ENCODE results near the gene ZCCHC17. TPM values are rescaled to one million over a fixed set of nuclear protein-coding genes. Genes with fewer than 3 reads are reported as not detected.
A peak's percentile ranks its signal among the peaks of the same experiment; 100 is the strongest.

Gene ZCCHC17
- total RNA-seq, 1 donor from 2014 or later, result 51.4 TPM

GRCh38 chr1:31302709-31303441 is 6.0 kb downstream of the ZCCHC17 start:
- no peak for DNase-seq (ENCODE audit: low read depth, low spot score)

GRCh38 chr1:31306278-31306677 is 9.4 kb downstream of the ZCCHC17 start:
- DNase-seq (ENCODE audit: low read depth, low spot score), result peak; percentile 56

GRCh38 chr1:31308036-31308435 is 11.2 kb downstream of the ZCCHC17 start:
- DNase-seq (ENCODE audit: low read depth, low spot score), result no peak

GRCh38 chr1:31310198-31310597 is 13.4 kb downstream of the ZCCHC17 start:
- no peak for DNase-seq (ENCODE audit: low read depth, low spot score)

GRCh38 chr1:31315902-31316301 is 19.1 kb downstream of the ZCCHC17 start:
- no peak for DNase-seq (ENCODE audit: low read depth, low spot score)

GRCh38 chr1:31318146-31318545 is 21.3 kb downstream of the ZCCHC17 start:
- no peak for DNase-seq (ENCODE audit: low read depth, low spot score)

GRCh38 chr1:31324093-31324492 is 27.3 kb downstream of the ZCCHC17 start:
- no peak for DNase-seq (ENCODE audit: low read depth, low spot score)

- no peak for DNase-seq (ENCODE audit: low read depth, low spot score)
These were observed 28.2 kb downstream of the ZCCHC17 start for GRCh38 chr1:31324992-31325391.

- DNase-seq (ENCODE audit: low read depth, low spot score), result no peak
These were observed 29.6 kb downstream of the ZCCHC17 start for GRCh38 chr1:31326461-31326860.

- no peak for DNase-seq (ENCODE audit: low read depth, low spot score)
These were observed 30.5 kb downstream of the ZCCHC17 start for GRCh38 chr1:31327381-31327780.

GRCh38 chr1:31335007-31335406 is 38.2 kb downstream of the ZCCHC17 start:
- DNase-seq (ENCODE audit: low read depth, low spot score), result no peak

- DNase-seq (ENCODE audit: low read depth, low spot score), result no peak
These were observed 40.0 kb downstream of the ZCCHC17 start for GRCh38 chr1:31336687-31337467.

- no peak for DNase-seq (ENCODE audit: low read depth, low spot score)
These were observed 47.7 kb downstream of the ZCCHC17 start for GRCh38 chr1:31344503-31344902.

- no peak for DNase-seq (ENCODE audit: low read depth, low spot score)
These were observed 48.8 kb downstream of the ZCCHC17 start for GRCh38 chr1:31345635-31346034.

- DNase-seq (ENCODE audit: low read depth, low spot score), result no peak
These were observed 50.0 kb downstream of the ZCCHC17 start for GRCh38 chr1:31346785-31347184.

- DNase-seq (ENCODE audit: low read depth, low spot score), result no peak
These were observed 51.6 kb downstream of the ZCCHC17 start for GRCh38 chr1:31348449-31348848.

- DNase-seq (ENCODE audit: low read depth, low spot score), result no peak
These were observed 57.5 kb downstream of the ZCCHC17 start for GRCh38 chr1:31354283-31354682.

GRCh38 chr1:31356427-31356826 is 59.6 kb downstream of the ZCCHC17 start:
- DNase-seq (ENCODE audit: low read depth, low spot score), result no peak

- no peak for DNase-seq (ENCODE audit: low read depth, low spot score)
These were observed 64.8 kb downstream of the ZCCHC17 start for GRCh38 chr1:31361607-31362006.

GRCh38 chr1:31362032-31362431 is 65.2 kb downstream of the ZCCHC17 start:
- no peak for DNase-seq (ENCODE audit: low read depth, low spot score)

GRCh38 chr1:31364561-31365250 is 67.9 kb downstream of the ZCCHC17 start:
- no peak for DNase-seq (ENCODE audit: low read depth, low spot score)

GRCh38 chr1:31366796-31367195 is 70.0 kb downstream of the ZCCHC17 start:
- DNase-seq (ENCODE audit: low read depth, low spot score), result no peak
